Panc1 (cell line): ENCODE data around the gene LEFTY2. TPM values are rescaled to one million over a fixed set of nuclear protein-coding genes. Genes with fewer than 3 reads are reported as not detected.
"Not testable (repeated sequence)": the region's sequence is repeated elsewhere in the genome, so short reads cannot be mapped to it uniquely, and the experiment has no call there.

Experiments used
- ATAC-seq: fragments of 200-7000 bp; cut with Tn5 transposase; 2 replicates; pipeline ENCODE4 v1.9.1; 2020; ENCODE audit warnings: mild to moderate bottlenecking, moderate library complexity
- BruUV-seq: library from RNA; stranded (reverse); fragments of 400-500 nt; replicated peaks from 2 replicates; lab custom pipeline; 2021; lab: Mats Ljungman, UMichigan
- CTCF ChIA-PET: fragments of 300-600 bp; sonication (Branson Sonifier 250); formaldehyde crosslinking; loops from one replicate; lab custom pipeline; 2022; ENCODE audit warnings: antibody characterized with exemption; lab: Charles Lee
- POLR2A ChIA-PET: fragments of 300-600 bp; sonication (Branson Sonifier 250); formaldehyde crosslinking; loops from one replicate; lab custom pipeline; 2022; ENCODE audit warnings: antibody characterized with exemption; lab: Charles Lee
- DNase-seq: peaks from one replicate; pipeline ENCODE4 v3.0.0-alpha.2; 2010; ENCODE audit warnings: low read depth, low spot score
- H3K27ac ChIP-seq: 2 replicates; pipeline ENCODE4 v1.5.1; 2011; ENCODE audit warnings: mild to moderate bottlenecking, low read length, inconsistent platforms
- H3K27me3 ChIP-seq: fragments of 200-500 bp; sonication (Bioruptor generic); 2 replicates; pipeline ENCODE4 v1.6.0; 2014; ENCODE audit warnings: low read length, inconsistent platforms; ENCODE audit not compliant: control insufficient read depth, insufficient read depth
- H3K36me3 ChIP-seq: fragments of 200-500 bp; sonication (Bioruptor generic); 2 replicates; pipeline ENCODE4 v1.5.1; 2014; ENCODE audit warnings: inconsistent platforms, mild to moderate bottlenecking, low read length, moderate library complexity; ENCODE audit not compliant: control insufficient read depth, insufficient read depth
- H3K4me1 ChIP-seq: 2 replicates; pipeline ENCODE4 v1.5.1; 2011; ENCODE audit warnings: inconsistent platforms, mild to moderate bottlenecking, low read length, moderate library complexity; ENCODE audit not compliant: control insufficient read depth, insufficient read depth
- H3K4me3 ChIP-seq, 2 experiments: 2 replicates each; pipeline ENCODE4 v1.5.1; 2011 to 2012; ENCODE audit warnings: low read depth in 2 of 2, low read length in 2 of 2, mild to moderate bottlenecking in 2 of 2, inconsistent platforms in 1 of 2, moderate library complexity in 1 of 2
- H3K9me3 ChIP-seq: fragments of 200-500 bp; sonication (Bioruptor generic); 2 replicates; pipeline ENCODE4 v1.5.1; 2014; ENCODE audit warnings: low read depth, mild to moderate bottlenecking, inconsistent platforms, low read length, moderate library complexity; ENCODE audit not compliant: control insufficient read depth, insufficient read depth
- CTCF ChIP-seq: fragments of 450-650 bp; IDR thresholded peaks from 2 replicates; pipeline ENCODE4 v1.5.1; 2017; ENCODE audit warnings: mild to moderate bottlenecking
- POLR2AphosphoS5 ChIP-seq: IDR thresholded peaks from 2 replicates; pipeline ENCODE4 v1.6.1; 2012; ENCODE audit warnings: mild to moderate bottlenecking, low read depth, low read length, moderate library complexity
- SIN3A ChIP-seq: IDR thresholded peaks from 2 replicates; pipeline ENCODE4 v1.6.1; 2012; ENCODE audit warnings: low read depth, mild to moderate bottlenecking, low read length, moderate library complexity, borderline replicate concordance; ENCODE audit not compliant: insufficient read depth
- TCF7L2 ChIP-seq: IDR thresholded peaks from 2 replicates; pipeline ENCODE4 v1.6.1; 2011; ENCODE audit warnings: mild to moderate bottlenecking, low read depth, low read length, inconsistent platforms
- in situ Hi-C: cut with HindIII; loops from 2 replicates; pipeline ENCODE4 v1.10.0; 2016; ENCODE audit warnings: low sequenced_read_pairs, low pct_unique_long_range_greater_than_20kb
- intact Hi-C: fragments of 100-400 bp; cut with micrococcal nuclease; formaldehyde crosslinking; loops from one replicate; pipeline ENCODE4 v1.10.0; 2022; ENCODE audit not compliant: unreplicated experiment
- total RNA-seq: library from RNA; stranded (reverse); gene quantifications from one replicate; pipeline ENCODE4 v1.2.1, GENCODE V29; 2021; ENCODE audit not compliant: unreplicated experiment
- TF ChIP-seq, protein P1 (sequence below), 2 experiments: IDR thresholded peaks; 2 replicates each; pipeline ENCODE4 v1.6.1; 2011 to 2012; ENCODE audit warnings: low read depth in 2 of 2, control low read depth in 1 of 2, low read length in 1 of 2, mild to moderate bottlenecking in 1 of 2, moderate library complexity in 1 of 2; ENCODE audit not compliant: insufficient read depth in 1 of 2

The LEFTY2 gene
- total RNA-seq, 1 experiment from 2014 or later: not detected

DNA sequence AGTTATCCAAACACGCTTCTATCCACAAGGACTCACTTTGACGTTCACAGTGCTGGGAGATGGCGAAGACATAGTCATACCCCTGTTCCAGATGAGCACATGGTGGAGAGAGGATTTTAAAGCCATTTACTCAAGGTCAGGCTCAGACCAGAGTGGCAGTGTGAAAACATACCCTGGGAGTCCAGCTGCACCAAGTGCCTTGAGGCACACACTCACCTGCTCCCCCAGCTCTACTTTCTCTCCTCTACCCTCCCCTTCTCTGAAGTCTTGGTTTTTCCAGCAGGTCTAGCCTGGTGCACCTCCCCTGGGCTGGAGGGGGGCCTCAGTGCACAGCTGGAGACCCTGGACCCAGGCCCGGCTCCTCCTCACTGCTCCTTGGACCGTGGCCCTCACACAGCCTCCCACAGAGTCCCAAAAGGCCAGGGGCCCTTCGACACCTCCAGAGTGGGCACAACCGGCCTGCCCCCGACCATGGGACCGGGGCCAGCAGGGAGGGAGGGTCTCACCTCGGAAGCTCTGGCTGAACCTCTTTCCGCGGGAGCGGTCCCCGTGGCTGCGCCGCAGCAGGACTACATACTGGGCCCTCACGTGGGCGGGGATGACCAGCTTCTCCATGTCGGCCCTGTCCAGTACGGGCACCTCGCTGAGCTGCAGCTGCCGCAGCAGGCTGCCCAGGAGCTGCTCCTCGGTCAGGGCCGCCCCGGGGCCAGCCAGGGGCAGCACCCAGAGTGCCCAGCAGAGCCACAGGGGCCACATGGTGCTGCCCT lies 452 bp downstream of the LEFTY2 start:
- no peak overlapping the region for H3K27ac ChIP-seq
- in situ Hi-C loops (no loop called here), intact Hi-C loops (no loop called here)
- ATAC-seq (peak; percentile 44; the same call in 1 of the 2 replicates), DNase-seq (no peak)
- ChIA-PET CTCF (no interaction called here), POLR2A (no interaction called here)
- H3K9me3 ChIP-seq: no peaks in the 10 kb centered on the region
- no peaks in the 10 kb centered on the region for H3K36me3 ChIP-seq
- TF ChIP-seq, protein P1, sequence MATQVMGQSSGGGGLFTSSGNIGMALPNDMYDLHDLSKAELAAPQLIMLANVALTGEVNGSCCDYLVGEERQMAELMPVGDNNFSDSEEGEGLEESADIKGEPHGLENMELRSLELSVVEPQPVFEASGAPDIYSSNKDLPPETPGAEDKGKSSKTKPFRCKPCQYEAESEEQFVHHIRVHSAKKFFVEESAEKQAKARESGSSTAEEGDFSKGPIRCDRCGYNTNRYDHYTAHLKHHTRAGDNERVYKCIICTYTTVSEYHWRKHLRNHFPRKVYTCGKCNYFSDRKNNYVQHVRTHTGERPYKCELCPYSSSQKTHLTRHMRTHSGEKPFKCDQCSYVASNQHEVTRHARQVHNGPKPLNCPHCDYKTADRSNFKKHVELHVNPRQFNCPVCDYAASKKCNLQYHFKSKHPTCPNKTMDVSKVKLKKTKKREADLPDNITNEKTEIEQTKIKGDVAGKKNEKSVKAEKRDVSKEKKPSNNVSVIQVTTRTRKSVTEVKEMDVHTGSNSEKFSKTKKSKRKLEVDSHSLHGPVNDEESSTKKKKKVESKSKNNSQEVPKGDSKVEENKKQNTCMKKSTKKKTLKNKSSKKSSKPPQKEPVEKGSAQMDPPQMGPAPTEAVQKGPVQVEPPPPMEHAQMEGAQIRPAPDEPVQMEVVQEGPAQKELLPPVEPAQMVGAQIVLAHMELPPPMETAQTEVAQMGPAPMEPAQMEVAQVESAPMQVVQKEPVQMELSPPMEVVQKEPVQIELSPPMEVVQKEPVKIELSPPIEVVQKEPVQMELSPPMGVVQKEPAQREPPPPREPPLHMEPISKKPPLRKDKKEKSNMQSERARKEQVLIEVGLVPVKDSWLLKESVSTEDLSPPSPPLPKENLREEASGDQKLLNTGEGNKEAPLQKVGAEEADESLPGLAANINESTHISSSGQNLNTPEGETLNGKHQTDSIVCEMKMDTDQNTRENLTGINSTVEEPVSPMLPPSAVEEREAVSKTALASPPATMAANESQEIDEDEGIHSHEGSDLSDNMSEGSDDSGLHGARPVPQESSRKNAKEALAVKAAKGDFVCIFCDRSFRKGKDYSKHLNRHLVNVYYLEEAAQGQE (IDR thresholded peaks at IDR 0.05; ENCODE audit: insufficient read depth in 1 of 2, low read depth in 2 of 2, low read length in 1 of 2): no peak
- no peak for TF ChIP-seq SIN3A
- no peak for TF ChIP-seq POLR2AphosphoS5
- no peak for TF ChIP-seq TCF7L2
- TF ChIP-seq CTCF: no peak
- H3K27me3 ChIP-seq: no peaks in the 10 kb centered on the region
- H3K4me1 ChIP-seq: no peaks in the 10 kb centered on the region
- BruUV-seq: no TSS peak
- H3K4me3 ChIP-seq: no peak overlapping the region

GRCh38 chr1:225939939-225940310 lies 1.1 kb downstream of the LEFTY2 start:
- in situ Hi-C loops, H3K4me1 ChIP-seq, BruUV-seq, POLR2A ChIA-PET, ATAC-seq, H3K9me3 ChIP-seq, H3K36me3 ChIP-seq, H3K27ac ChIP-seq, CTCF ChIA-PET, DNase-seq, intact Hi-C loops, H3K27me3 ChIP-seq, H3K4me3 ChIP-seq: not testable (repeated sequence)

DNA sequence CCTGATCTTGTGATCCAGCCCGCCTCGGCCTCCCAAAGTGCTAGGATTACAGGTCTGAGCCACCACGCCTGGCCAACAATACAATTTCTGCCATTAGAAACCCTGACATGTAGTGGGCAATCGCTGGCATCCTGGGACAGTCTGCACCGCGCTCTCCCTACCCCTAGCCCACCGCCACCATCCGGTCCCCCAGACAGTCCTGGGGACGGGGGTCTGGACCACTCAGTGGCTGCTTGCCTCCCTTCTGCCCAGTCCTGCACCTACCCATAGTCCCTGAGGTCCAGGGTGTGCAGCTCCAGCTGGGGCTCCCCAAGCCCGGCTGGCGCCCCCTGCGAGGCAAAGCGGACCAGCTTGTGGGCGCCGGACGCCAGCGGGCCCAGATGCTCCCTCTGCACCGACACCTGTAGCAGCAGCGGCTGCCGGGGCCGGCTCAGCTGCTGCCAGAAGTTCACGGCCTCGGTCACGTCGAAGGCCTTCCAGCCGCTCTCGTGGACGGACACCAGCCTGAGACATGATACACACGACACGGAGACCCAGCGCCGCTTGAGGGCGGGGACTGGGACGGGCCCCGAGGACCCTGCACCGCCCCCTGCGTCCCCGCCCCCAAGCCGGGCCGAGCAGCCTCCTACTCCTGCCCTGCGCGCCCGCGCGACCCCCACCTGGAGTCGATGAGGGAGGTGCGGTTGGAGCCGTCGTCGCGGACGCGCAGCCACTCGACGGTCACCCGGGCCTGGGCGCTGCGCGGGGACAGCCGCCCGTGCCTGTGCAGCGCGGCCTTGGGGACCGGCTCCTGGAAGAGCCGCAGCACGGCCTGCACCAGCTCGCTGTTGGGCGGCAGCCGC lies 1.7 kb downstream of the LEFTY2 start:
- in situ Hi-C loops, DNase-seq, H3K27me3 ChIP-seq, H3K4me1 ChIP-seq, POLR2A ChIA-PET, ATAC-seq, intact Hi-C loops, H3K36me3 ChIP-seq, H3K4me3 ChIP-seq, H3K9me3 ChIP-seq, H3K27ac ChIP-seq, BruUV-seq: not testable (repeated sequence)
- CTCF ChIA-PET: interaction anchor here (0.7 kb wide), 1 partner anchor 609 kb away, joined by 6 read pairs; the partner anchor contains the start of gene STUM
